Mesendoderm (in vitro differentiated cells): ENCODE data around the gene AIP.

ENCODE experiments used
- DNase-seq: peaks from one replicate; pipeline ENCODE4 v3.0.0; 2013
- H2AK5ac ChIP-seq: 2 replicates; pipeline ENCODE4 v1.6.1; 2013; ENCODE audit warnings: low read length, inconsistent platforms
- H2BK120ac ChIP-seq: 2 replicates; pipeline ENCODE4 v1.6.1; 2013; ENCODE audit warnings: low read depth, mild to moderate bottlenecking, low read length, moderate library complexity, mixed read lengths
- H2BK15ac ChIP-seq: replicated peaks from 2 replicates; pipeline ENCODE4 v1.6.1; 2013; ENCODE audit warnings: low read depth, mild to moderate bottlenecking, moderate library complexity
- H2BK5ac ChIP-seq: 2 replicates; pipeline ENCODE4 v1.6.1; 2013; ENCODE audit warnings: low read length, inconsistent platforms
- H3K18ac ChIP-seq: 2 replicates; pipeline ENCODE4 v1.6.1; 2013; ENCODE audit warnings: mild to moderate bottlenecking, low read length, mixed read lengths
- H3K23ac ChIP-seq: one replicate; pipeline ENCODE4 v1.6.1; 2013; ENCODE audit warnings: low read length
- H3K27ac ChIP-seq: 2 replicates; pipeline ENCODE4 v1.5.1; 2013; ENCODE audit warnings: low read depth, mild to moderate bottlenecking, inconsistent platforms, low read length, moderate library complexity
- H3K27me3 ChIP-seq: 2 replicates; pipeline ENCODE4 v1.6.1; 2013; ENCODE audit warnings: low read length, control low read depth, mild to moderate bottlenecking, inconsistent platforms; ENCODE audit not compliant: insufficient read depth, poor library complexity
- H3K36me3 ChIP-seq: 2 replicates; pipeline ENCODE4 v1.6.1; 2013; ENCODE audit warnings: low read length, inconsistent platforms; ENCODE audit not compliant: control insufficient read depth, insufficient read depth
- H3K4ac ChIP-seq: one replicate; pipeline ENCODE4 v1.6.1; 2013; ENCODE audit warnings: low read depth, mild to moderate bottlenecking, low read length, moderate library complexity
- H3K4me1 ChIP-seq: 2 replicates; pipeline ENCODE4 v1.6.1; 2013; ENCODE audit warnings: low read depth, low read length, inconsistent platforms; ENCODE audit not compliant: control insufficient read depth
- H3K4me2 ChIP-seq: 2 replicates; pipeline ENCODE4 v1.6.1; 2013; ENCODE audit warnings: low read length
- H3K4me3 ChIP-seq: 2 replicates; pipeline ENCODE4 v1.5.1; 2013; ENCODE audit warnings: mild to moderate bottlenecking, low read length
- H3K56ac ChIP-seq: one replicate; pipeline ENCODE4 v1.6.1; 2013; ENCODE audit warnings: low read length
- H3K79me1 ChIP-seq: 2 replicates; pipeline ENCODE4 v1.6.1; 2013; ENCODE audit warnings: low read length, inconsistent platforms
- H3K79me2 ChIP-seq: 2 replicates; pipeline ENCODE4 v1.6.1; 2013; ENCODE audit warnings: mild to moderate bottlenecking, low read length; ENCODE audit not compliant: control insufficient read depth, insufficient read depth
- H3K9ac ChIP-seq: 2 replicates; pipeline ENCODE4 v1.6.1; 2013; ENCODE audit warnings: low read length, inconsistent platforms
- H4K5ac ChIP-seq: one replicate; pipeline ENCODE4 v1.6.1; 2013; ENCODE audit warnings: low read length
- H4K8ac ChIP-seq: one replicate; pipeline ENCODE4 v1.6.1; 2013; ENCODE audit warnings: low read depth, mild to moderate bottlenecking, control low read depth, low read length, moderate library complexity
- WGBS: extraction: QIAGEN DNeasy Blood & Tissue Kit; methylation state at CpG from one replicate; pipeline ENCODE4 v1.1.7; 2013; ENCODE audit warnings: low lambda C conversion rate, missing lambda C conversion rate; ENCODE audit not compliant: insufficient coverage; ENCODE audit errors: extremely low coverage; 5-methylcytosine and 5-hydroxymethylcytosine counted together

AIP gene

GRCh38 chr11:67492801-67493547 is 10.1 kb downstream of the AIP start:
- H2BK15ac ChIP-seq = no peak overlapping the region
- H2AK5ac ChIP-seq = no peak overlapping the region
- H3K4ac ChIP-seq = no peak overlapping the region
- H3K4me1 ChIP-seq = no peaks in the 10 kb centered on the region
- no peak overlapping the region for H3K23ac ChIP-seq
- no peak overlapping the region for H3K4me3 ChIP-seq
- no peaks in the 10 kb centered on the region for H3K79me1 ChIP-seq
- H2BK120ac ChIP-seq = no peak overlapping the region
- no peak overlapping the region for H4K5ac ChIP-seq
- no peak overlapping the region for H3K18ac ChIP-seq
- no peaks in the 10 kb centered on the region for H3K79me2 ChIP-seq
- no peak for DNase-seq
- no peaks in the 10 kb centered on the region for H3K27me3 ChIP-seq
- H3K36me3 ChIP-seq = peaks cover 6% of the 10 kb centered on the region
- no peak overlapping the region for H2BK5ac ChIP-seq
- H3K9ac ChIP-seq = no peak overlapping the region
- no CpG with 5 or more reads among the region's 46 CpGs for WGBS
- no peak overlapping the region for H4K8ac ChIP-seq
- H3K56ac ChIP-seq = no peak overlapping the region
- no peak overlapping the region for H3K27ac ChIP-seq
- H3K4me2 ChIP-seq = no peak overlapping the region

- no peak overlapping the region for H3K56ac ChIP-seq
- H3K23ac ChIP-seq = no peak overlapping the region
- H4K8ac ChIP-seq = no peak overlapping the region
- H3K27ac ChIP-seq = no peak overlapping the region
- H4K5ac ChIP-seq = no peak overlapping the region
- DNase-seq = no peak
- no peak overlapping the region for H3K18ac ChIP-seq
- no peak overlapping the region for H2BK120ac ChIP-seq
- no peak overlapping the region for H2AK5ac ChIP-seq
- H3K4ac ChIP-seq = no peak overlapping the region
- H3K4me2 ChIP-seq = no peak overlapping the region
- H2BK5ac ChIP-seq = no peak overlapping the region
- H3K4me3 ChIP-seq = no peak overlapping the region
- H3K4me1 ChIP-seq = no peaks in the 10 kb centered on the region
- no peaks in the 10 kb centered on the region for H3K27me3 ChIP-seq
- no CpG with 5 or more reads among the region's 65 CpGs for WGBS
- no peak overlapping the region for H3K9ac ChIP-seq
- no peaks in the 10 kb centered on the region for H3K79me1 ChIP-seq
- peaks cover 6% of the 10 kb centered on the region for H3K36me3 ChIP-seq
- no peak overlapping the region for H2BK15ac ChIP-seq
- H3K79me2 ChIP-seq = no peaks in the 10 kb centered on the region
Measured at GRCh38 chr11:67493548-67494370, 10.9 kb downstream of the AIP start.

- Histone ChIP-seq H4K5ac (no peak overlapping the region), H2BK15ac (no peak overlapping the region), H3K4me1 (no peaks in the 10 kb centered on the region), H2AK5ac (no peak overlapping the region), H2BK5ac (no peak overlapping the region), H3K4me2 (no peak overlapping the region), H3K18ac (no peak overlapping the region), H3K36me3 (peaks cover 6% of the 10 kb centered on the region), H3K27me3 (no peaks in the 10 kb centered on the region), H3K4me3 (no peak overlapping the region), H4K8ac (no peak overlapping the region), H3K9ac (no peak overlapping the region), H3K4ac (no peak overlapping the region), H3K23ac (no peak overlapping the region), H3K56ac (no peak overlapping the region), H3K79me2 (no peaks in the 10 kb centered on the region), H3K27ac (no peak overlapping the region), H2BK120ac (no peak overlapping the region), H3K79me1 (no peaks in the 10 kb centered on the region)
- no CpG with 5 or more reads among the region's 59 CpGs for WGBS
- DNase-seq = no peak
Measured at GRCh38 chr11:67494371-67495233, 11.8 kb downstream of the AIP start.

GRCh38 chr11:67495234-67496005 is 12.6 kb downstream of the AIP start:
- Histone ChIP-seq H2BK5ac (no peak overlapping the region), H4K5ac (no peak overlapping the region), H3K4ac (no peak overlapping the region), H3K36me3 (peaks cover 6% of the 10 kb centered on the region), H2BK120ac (no peak overlapping the region), H3K18ac (no peak overlapping the region), H3K23ac (no peak overlapping the region), H3K4me2 (no peak overlapping the region), H3K4me1 (no peaks in the 10 kb centered on the region), H2BK15ac (no peak overlapping the region), H3K9ac (no peak overlapping the region), H4K8ac (no peak overlapping the region), H3K4me3 (no peak overlapping the region), H3K79me1 (no peaks in the 10 kb centered on the region), H3K27ac (no peak overlapping the region), H3K27me3 (no peaks in the 10 kb centered on the region), H2AK5ac (no peak overlapping the region), H3K56ac (no peak overlapping the region), H3K79me2 (no peaks in the 10 kb centered on the region)
- WGBS = no CpG with 5 or more reads among the region's 16 CpGs
- no peak for DNase-seq

- H3K4me3 ChIP-seq = no peak overlapping the region
- no peak overlapping the region for H3K4ac ChIP-seq
- no peak overlapping the region for H2BK15ac ChIP-seq
- no peak overlapping the region for H3K23ac ChIP-seq
- no peak overlapping the region for H3K27ac ChIP-seq
- H3K56ac ChIP-seq = no peak overlapping the region
- H4K5ac ChIP-seq = no peak overlapping the region
- no peaks in the 10 kb centered on the region for H3K79me1 ChIP-seq
- H3K4me1 ChIP-seq = no peaks in the 10 kb centered on the region
- H2BK5ac ChIP-seq = no peak overlapping the region
- no peaks in the 10 kb centered on the region for H3K27me3 ChIP-seq
- no CpG with 5 or more reads among the region's 12 CpGs for WGBS
- H3K4me2 ChIP-seq = no peak overlapping the region
- no peak for DNase-seq
- peaks cover 4% of the 10 kb centered on the region for H3K36me3 ChIP-seq
- no peak overlapping the region for H4K8ac ChIP-seq
- H2BK120ac ChIP-seq = no peak overlapping the region
- no peak overlapping the region for H2AK5ac ChIP-seq
- H3K79me2 ChIP-seq = no peaks in the 10 kb centered on the region
- H3K18ac ChIP-seq = no peak overlapping the region
- no peak overlapping the region for H3K9ac ChIP-seq
Measured at GRCh38 chr11:67496113-67496512, 13.3 kb downstream of the AIP start.
